ENCODE data around the gene LGALS7B. TPM values are rescaled to one million over a fixed set of nuclear protein-coding genes. Genes with fewer than 3 reads are reported as not detected.
"Not testable (repeated sequence)": the region's sequence is repeated elsewhere in the genome, so short reads cannot be mapped to it uniquely, and the experiment has no call there.

The LGALS7B gene
- polyA plus RNA-seq, 1 donor from 2014 or later = not detected

GRCh38 chr19:38745316-38745715 lies 43.7 kb upstream of the LGALS7B start:
- TF ChIP-seq SMC3 (conservative IDR thresholded peaks at IDR 0.05; ENCODE audit: poor library complexity) (no peak), POLR2AphosphoS5 (IDR thresholded peaks at IDR 0.05) (no peak), EP300 (conservative IDR thresholded peaks at IDR 0.05; ENCODE audit: poor library complexity, severe bottlenecking) (no peak), RAD21 (conservative IDR thresholded peaks at IDR 0.05) (no peak), EZH2 (IDR thresholded peaks at IDR 0.05; ENCODE audit: borderline replicate concordance, insufficient read depth, low read length, poor library complexity, severe bottlenecking) (no peak)
- no peaks in the 10 kb centered on the region for H3F3A ChIP-seq (ENCODE audit: insufficient read depth, low read length, poor library complexity, severe bottlenecking)
- no peaks in the 10 kb centered on the region for H3K36me3 ChIP-seq (ENCODE audit: insufficient read depth, low read length)
- H3K27me3 ChIP-seq (ENCODE audit: insufficient read depth, low read depth, low read length) = no peaks in the 10 kb centered on the region
- H3K27ac ChIP-seq (ENCODE audit: low read length) = no peak overlapping the region
- no peaks in the 10 kb centered on the region for H3K9me2 ChIP-seq (ENCODE audit: insufficient read depth, low read length)
- no peak overlapping the region for H2AFZ ChIP-seq (ENCODE audit: low read depth, low read length)
- H3K9me3 ChIP-seq (ENCODE audit: low read length) = no peaks in the 10 kb centered on the region
- no peak overlapping the region for H3K4me2 ChIP-seq (ENCODE audit: low read length)
- no peak overlapping the region for H3K4me3 ChIP-seq (ENCODE audit: low read length)
- H4K20me1 ChIP-seq (ENCODE audit: insufficient read depth) = no peaks in the 10 kb centered on the region
- no peak overlapping the region for H3K9ac ChIP-seq (ENCODE audit: low read length)
- H3K79me2 ChIP-seq (replicated peaks; ENCODE audit: insufficient read depth, low read length) = no peaks in the 10 kb centered on the region

- H4K20me1 ChIP-seq (ENCODE audit: insufficient read depth); H3K9ac ChIP-seq (ENCODE audit: low read length); H3K27ac ChIP-seq (ENCODE audit: low read length); H3K9me2 ChIP-seq (ENCODE audit: insufficient read depth, low read length); H2AFZ ChIP-seq (ENCODE audit: low read depth, low read length); H3K27me3 ChIP-seq (ENCODE audit: insufficient read depth, low read depth, low read length); H3K9me3 ChIP-seq (ENCODE audit: low read length); H3K79me2 ChIP-seq (replicated peaks; ENCODE audit: insufficient read depth, low read length); H3F3A ChIP-seq (ENCODE audit: insufficient read depth, low read length, poor library complexity, severe bottlenecking); H3K4me2 ChIP-seq (ENCODE audit: low read length); H3K36me3 ChIP-seq (ENCODE audit: insufficient read depth, low read length); H3K4me3 ChIP-seq (ENCODE audit: low read length): not testable (repeated sequence)
These were observed 35.2 kb upstream of the LGALS7B start for GRCh38 chr19:38753783-38754182.

- not testable (repeated sequence) for H3K9me3 ChIP-seq (ENCODE audit: low read length); H3K9ac ChIP-seq (ENCODE audit: low read length); H3K79me2 ChIP-seq (replicated peaks; ENCODE audit: insufficient read depth, low read length); H2AFZ ChIP-seq (ENCODE audit: low read depth, low read length); H3F3A ChIP-seq (ENCODE audit: insufficient read depth, low read length, poor library complexity, severe bottlenecking); H3K4me3 ChIP-seq (ENCODE audit: low read length); H3K4me2 ChIP-seq (ENCODE audit: low read length); H3K9me2 ChIP-seq (ENCODE audit: insufficient read depth, low read length); H4K20me1 ChIP-seq (ENCODE audit: insufficient read depth); H3K36me3 ChIP-seq (ENCODE audit: insufficient read depth, low read length); H3K27ac ChIP-seq (ENCODE audit: low read length); H3K27me3 ChIP-seq (ENCODE audit: insufficient read depth, low read depth, low read length)
These were observed 34.8 kb upstream of the LGALS7B start for GRCh38 chr19:38754196-38754595.

- Histone ChIP-seq H3K27ac (ENCODE audit: low read length) (no peak overlapping the region), H3K9ac (ENCODE audit: low read length) (no peak overlapping the region), H3K9me2 (ENCODE audit: insufficient read depth, low read length) (no peaks in the 10 kb centered on the region), H3K79me2 (replicated peaks; ENCODE audit: insufficient read depth, low read length) (no peaks in the 10 kb centered on the region), H3K36me3 (ENCODE audit: insufficient read depth, low read length) (no peaks in the 10 kb centered on the region), H3K4me3 (ENCODE audit: low read length) (no peak overlapping the region), H4K20me1 (ENCODE audit: insufficient read depth) (no peaks in the 10 kb centered on the region), H2AFZ (ENCODE audit: low read depth, low read length) (no peak overlapping the region), H3F3A (ENCODE audit: insufficient read depth, low read length, poor library complexity, severe bottlenecking) (no peaks in the 10 kb centered on the region), H3K27me3 (ENCODE audit: insufficient read depth, low read depth, low read length) (no peaks in the 10 kb centered on the region), H3K9me3 (ENCODE audit: low read length) (no peaks in the 10 kb centered on the region), H3K4me2 (ENCODE audit: low read length) (no peak overlapping the region)
- no peak for TF ChIP-seq CTCF (IDR thresholded peaks at IDR 0.05; ENCODE audit: poor library complexity, severe bottlenecking)
- no peak for TF ChIP-seq RAD21 (conservative IDR thresholded peaks at IDR 0.05)
These were observed 29.4 kb upstream of the LGALS7B start for GRCh38 chr19:38759590-38760003.

- H3K79me2 ChIP-seq (replicated peaks; ENCODE audit: insufficient read depth, low read length); H3K27ac ChIP-seq (ENCODE audit: low read length); H3K9me3 ChIP-seq (ENCODE audit: low read length); H3K4me2 ChIP-seq (ENCODE audit: low read length); H3K27me3 ChIP-seq (ENCODE audit: insufficient read depth, low read depth, low read length); H4K20me1 ChIP-seq (ENCODE audit: insufficient read depth); H3K36me3 ChIP-seq (ENCODE audit: insufficient read depth, low read length); H3F3A ChIP-seq (ENCODE audit: insufficient read depth, low read length, poor library complexity, severe bottlenecking); H3K9me2 ChIP-seq (ENCODE audit: insufficient read depth, low read length); H2AFZ ChIP-seq (ENCODE audit: low read depth, low read length); H3K9ac ChIP-seq (ENCODE audit: low read length); H3K4me3 ChIP-seq (ENCODE audit: low read length): not testable (repeated sequence)
These were observed 28.0 kb upstream of the LGALS7B start for GRCh38 chr19:38760805-38761517.

- not testable (repeated sequence) for H3K4me2 ChIP-seq (ENCODE audit: low read length); H3K4me3 ChIP-seq (ENCODE audit: low read length); H3K9ac ChIP-seq (ENCODE audit: low read length); H3K9me3 ChIP-seq (ENCODE audit: low read length); H3K27me3 ChIP-seq (ENCODE audit: insufficient read depth, low read depth, low read length); H2AFZ ChIP-seq (ENCODE audit: low read depth, low read length); H3K9me2 ChIP-seq (ENCODE audit: insufficient read depth, low read length); H3K27ac ChIP-seq (ENCODE audit: low read length); H4K20me1 ChIP-seq (ENCODE audit: insufficient read depth); H3F3A ChIP-seq (ENCODE audit: insufficient read depth, low read length, poor library complexity, severe bottlenecking); H3K79me2 ChIP-seq (replicated peaks; ENCODE audit: insufficient read depth, low read length); H3K36me3 ChIP-seq (ENCODE audit: insufficient read depth, low read length)
These were observed 27.1 kb upstream of the LGALS7B start for GRCh38 chr19:38761884-38762389.
